Head of caudate nucleus (tissue), 42 donors: Measurements from ENCODE around the gene CXorf65.

Source experiments
- DNase-seq, 42 donors: peaks; one replicate each; pipeline versions ENCODE4 v3.0.0 to v3.0.0-alpha.2; 2020 to 2021; ENCODE audit warnings: mixed read lengths in 7 of 42
- intact Hi-C: fragments of 100-400 bp; cut with DNase I; formaldehyde crosslinking; loops from one replicate; pipeline ENCODE4 v1.15.0; 2022

Gene CXorf65

GRCh38 chrX:71109051-71109450 lies 2.5 kb upstream of the CXorf65 start:
- DNase-seq: no peak

GRCh38 chrX:71107762-71108360 lies 1.3 kb upstream of the CXorf65 start:
- intact Hi-C loops: no loop called here
- no peak for DNase-seq

More at GRCh38 chrX:71109051-71109450, 2.5 kb upstream of the CXorf65 start:
- intact Hi-C loops: no loop called here

- DNase-seq: no peak
- intact Hi-C loops: no loop called here
Observed at GRCh38 chrX:71107245-71107644, 705 bp upstream of the CXorf65 start.

- no peak for DNase-seq
- intact Hi-C loops: no loop called here
Observed at GRCh38 chrX:71105628-71106027, 912 bp downstream of the CXorf65 start.

GRCh38 chrX:71103110-71103983 lies 3.2 kb downstream of the CXorf65 start:
- peak in 9 of 42 donors; percentile 2 to 46 (median 22) for DNase-seq
- intact Hi-C loops: no loop called here

- DNase-seq: no peak
- intact Hi-C loops: no loop called here
Observed at GRCh38 chrX:71102292-71102691, 4.2 kb downstream of the CXorf65 start.

- intact Hi-C loops: no loop called here
- no peak for DNase-seq
Observed at GRCh38 chrX:71100581-71101505, 5.7 kb downstream of the CXorf65 start.

GRCh38 chrX:71099736-71100135 lies 6.8 kb downstream of the CXorf65 start:
- DNase-seq: peak in 1 of 42 donors; percentile 11
- intact Hi-C loops: no loop called here

- intact Hi-C loops: no loop called here
- DNase-seq: peak in 1 of 42 donors; percentile 13
Observed at GRCh38 chrX:71098951-71099506, 7.5 kb downstream of the CXorf65 start.

GRCh38 chrX:71098302-71098701 lies 8.2 kb downstream of the CXorf65 start:
- intact Hi-C loops: no loop called here
- DNase-seq: peak; percentile 32 to 85 (median 58)

GRCh38 chrX:71096760-71097032 lies 9.8 kb downstream of the CXorf65 start:
- DNase-seq: peak in 2 of 42 donors; percentile 22 to 30
- intact Hi-C loops: no loop called here

- intact Hi-C loops: no loop called here
- DNase-seq: peak in 11 of 42 donors; percentile 2 to 38 (median 13)
Observed at GRCh38 chrX:71095981-71096759, 10.4 kb downstream of the CXorf65 start.

GRCh38 chrX:71095555-71095980 lies 11.0 kb downstream of the CXorf65 start, which contains the start of gene FOXO4:
Gene FOXO4, plus strand, starts transcription at chrX:71095851. Its CDS starts 678 bp downstream, at chrX:71096529.
- DNase-seq: peak; percentile 89 to 97 (median 94)
- intact Hi-C loops: no loop called here

- intact Hi-C loops: no loop called here
- peak in 1 of 42 donors; percentile 24 for DNase-seq
Observed at GRCh38 chrX:71095033-71095432, 11.5 kb downstream of the CXorf65 start.

- DNase-seq: no peak
- intact Hi-C loops: no loop called here
Observed at GRCh38 chrX:71091263-71091662, 15.3 kb downstream of the CXorf65 start.

- DNase-seq: no peak
- intact Hi-C loops: no loop called here
Observed at GRCh38 chrX:71085900-71086299, 20.6 kb downstream of the CXorf65 start.

- DNase-seq: no peak
- intact Hi-C loops: no loop called here
Observed at GRCh38 chrX:71082822-71083221, 23.7 kb downstream of the CXorf65 start.

- intact Hi-C loops: no loop called here
- DNase-seq: no peak
Observed at GRCh38 chrX:71082124-71082647, 24.4 kb downstream of the CXorf65 start.
